Smooth muscle cell (in vitro differentiated cells): ENCODE data around the gene ISCA2. TPM values are rescaled to one million over a fixed set of nuclear protein-coding genes. Genes with fewer than 3 reads are reported as not detected.

ENCODE experiments used
- DNase-seq: peaks from one replicate; lab custom pipeline; 2025; ENCODE audit not compliant: unreplicated experiment; lab: John Stamatoyannopoulos, UW
- H2AFZ ChIP-seq: fragments of 200-600 bp; sonication (generic); 2 replicates; pipeline ENCODE4 v1.6.0; 2016; ENCODE audit warnings: antibody characterized with exemption, low read depth, mild to moderate bottlenecking
- H3F3A ChIP-seq: fragments of 200-600 bp; sonication (generic); 2 replicates; pipeline ENCODE4 v1.6.0; 2017; ENCODE audit warnings: antibody characterized with exemption, low read depth
- H3K27ac ChIP-seq: fragments of 200-600 bp; sonication (generic); 2 replicates; pipeline ENCODE4 v1.5.1; 2016; ENCODE audit warnings: low read depth, mild to moderate bottlenecking
- H3K27me3 ChIP-seq: fragments of 200-600 bp; sonication (generic); 2 replicates; pipeline ENCODE4 v1.6.1; 2016; ENCODE audit warnings: low read depth, mild to moderate bottlenecking
- H3K36me3 ChIP-seq: fragments of 200-600 bp; sonication (generic); 2 replicates; pipeline ENCODE4 v1.5.1; 2016; ENCODE audit warnings: low read depth
- H3K4me1 ChIP-seq: fragments of 200-600 bp; sonication (generic); 2 replicates; pipeline ENCODE4 v1.5.1; 2016; ENCODE audit warnings: low read depth
- H3K4me2 ChIP-seq: fragments of 200-600 bp; sonication (generic); 2 replicates; pipeline ENCODE4 v1.6.0; 2016; ENCODE audit warnings: mild to moderate bottlenecking
- H3K4me3 ChIP-seq: fragments of 200-600 bp; sonication (generic); 2 replicates; pipeline ENCODE4 v1.5.1; 2016; ENCODE audit warnings: mild to moderate bottlenecking
- H3K79me2 ChIP-seq: fragments of 200-600 bp; sonication (generic); 2 replicates; pipeline ENCODE4 v1.6.0; 2016; ENCODE audit warnings: low read depth, mild to moderate bottlenecking
- H3K9ac ChIP-seq: fragments of 200-600 bp; sonication (generic); 2 replicates; pipeline ENCODE4 v1.6.0; 2016; ENCODE audit warnings: low read depth
- H3K9me3 ChIP-seq: fragments of 200-600 bp; sonication (generic); replicated peaks from 2 replicates; pipeline ENCODE4 v1.5.1; 2016; ENCODE audit warnings: low read depth
- H4K20me1 ChIP-seq: fragments of 200-600 bp; sonication (generic); 2 replicates; pipeline ENCODE4 v1.6.0; 2016; ENCODE audit warnings: low read depth
- CTCF ChIP-seq: fragments of 200-600 bp; sonication (generic); IDR thresholded peaks from 2 replicates; pipeline ENCODE4 v1.5.1; 2017; ENCODE audit warnings: borderline replicate concordance, mild to moderate bottlenecking, antibody characterized with exemption; ENCODE audit not compliant: insufficient read depth, poor library complexity, severe bottlenecking
- WGBS: methylation state at CpG from one replicate; pipeline ENCODE4 v1.1.7; 2016; ENCODE audit warnings: low lambda C conversion rate; 5-methylcytosine and 5-hydroxymethylcytosine counted together
- polyA plus RNA-seq: library from polyadenylated mRNA; unstranded; fragments of >200 nt; fragmentation: Nextera tagmentation; extraction: Ambion mirVana; gene quantifications from 2 replicates; pipeline ENCODE4 v1.2.1, GENCODE V29; 2016
- total RNA-seq: library from RNA; depleted of rRNA; stranded (reverse); fragments of >200 nt; gene quantifications from 2 replicates; pipeline ENCODE4 v1.2.3, GENCODE V29; 2014

The ISCA2 gene
- total and polyA plus RNA-seq, 2 experiments from 2014 or later = 15.0 to 65.8 TPM

GRCh38 chr14:74538411-74539391 lies 45.1 kb downstream of the ISCA2 start:
- Histone ChIP-seq H4K20me1 (peaks cover 5% of the 10 kb centered on the region), H3K4me2 (no peak overlapping the region), H3K9me3 (no peaks in the 10 kb centered on the region), H3K4me1 (no peaks in the 10 kb centered on the region), H3K27ac (no peak overlapping the region), H3K9ac (no peak overlapping the region), H3K27me3 (no peaks in the 10 kb centered on the region), H3K36me3 (no peaks in the 10 kb centered on the region), H2AFZ (no peak overlapping the region), H3K79me2 (no peaks in the 10 kb centered on the region), H3F3A (no peaks in the 10 kb centered on the region), H3K4me3 (no peak overlapping the region)
- WGBS = 93% methylated on average over 11 of the region's 11 CpGs
- no peak for DNase-seq
- no peak for TF ChIP-seq CTCF

- no peak overlapping the region for H3K4me2 ChIP-seq
- no peaks in the 10 kb centered on the region for H3K4me1 ChIP-seq
- DNase-seq = no peak
- H3K27me3 ChIP-seq = no peaks in the 10 kb centered on the region
- no peaks in the 10 kb centered on the region for H3K36me3 ChIP-seq
- H3F3A ChIP-seq = no peaks in the 10 kb centered on the region
- H3K79me2 ChIP-seq = no peaks in the 10 kb centered on the region
- H3K9me3 ChIP-seq = no peaks in the 10 kb centered on the region
- no peak overlapping the region for H2AFZ ChIP-seq
- no peak overlapping the region for H3K4me3 ChIP-seq
- no peak overlapping the region for H3K9ac ChIP-seq
- H3K27ac ChIP-seq = no peak overlapping the region
- peaks cover 10% of the 10 kb centered on the region for H4K20me1 ChIP-seq
- TF ChIP-seq CTCF = no peak
- 79% methylated on average over 4 of the region's 4 CpGs for WGBS
Measured at GRCh38 chr14:74539503-74539902, 45.9 kb downstream of the ISCA2 start.

- H2AFZ ChIP-seq = no peak overlapping the region
- H3K4me2 ChIP-seq = no peak overlapping the region
- no peak overlapping the region for H3K27ac ChIP-seq
- H3K9ac ChIP-seq = no peak overlapping the region
- no peak for DNase-seq
- H3K79me2 ChIP-seq = no peaks in the 10 kb centered on the region
- H3K27me3 ChIP-seq = no peaks in the 10 kb centered on the region
- H3F3A ChIP-seq = no peaks in the 10 kb centered on the region
- no peaks in the 10 kb centered on the region for H3K4me1 ChIP-seq
- no peak for TF ChIP-seq CTCF
- H3K36me3 ChIP-seq = peaks cover 5% of the 10 kb centered on the region
- H3K4me3 ChIP-seq = no peak overlapping the region
- peaks cover 13% of the 10 kb centered on the region for H4K20me1 ChIP-seq
- H3K9me3 ChIP-seq = no peaks in the 10 kb centered on the region
- 91% methylated on average over 3 of the region's 3 CpGs for WGBS
Measured at GRCh38 chr14:74541225-74541624, 47.7 kb downstream of the ISCA2 start.
